Posterior cingulate gyrus (tissue), 11 donors: ENCODE results near the gene CLINT1.

Experiments used
- DNase-seq, 10 donors: peaks; one replicate each; pipeline versions ENCODE4 v3.0.0 to v3.0.0-alpha.2; 2020 to 2021; ENCODE audit warnings: mixed read lengths in 3 of 10
- intact Hi-C: fragments of 100-400 bp; cut with DNase I; formaldehyde crosslinking; loops from one replicate; pipeline ENCODE4 v1.15.1; 2023

Gene CLINT1

GRCh38 chr5:157766902-157767301 is 92.0 kb downstream of the CLINT1 start:
- intact Hi-C loops = no loop called here
- DNase-seq = no peak

GRCh38 chr5:157766442-157766841 is 92.5 kb downstream of the CLINT1 start:
- intact Hi-C loops = no loop called here

GRCh38 chr5:157764531-157764930 is 94.4 kb downstream of the CLINT1 start:
- no peak for DNase-seq
- intact Hi-C loops = no loop called here

More at GRCh38 chr5:157766442-157766841, 92.5 kb downstream of the CLINT1 start:
- no peak for DNase-seq

GRCh38 chr5:157761690-157762621 is 97.0 kb downstream of the CLINT1 start:
- no peak for DNase-seq
- intact Hi-C loops = loop anchor here (2.0 kb wide), 1 partner anchor 1345 kb away; no protein-coding TSS in a partner anchor

GRCh38 chr5:157758706-157759105 is 100.2 kb downstream of the CLINT1 start:
- intact Hi-C loops = no loop called here
- no peak for DNase-seq

GRCh38 chr5:157756122-157756521 is 102.8 kb downstream of the CLINT1 start:
- DNase-seq = no peak
- intact Hi-C loops = no loop called here

GRCh38 chr5:157750320-157750719 is 108.6 kb downstream of the CLINT1 start:
- intact Hi-C loops = no loop called here
- DNase-seq = no peak

DNA sequence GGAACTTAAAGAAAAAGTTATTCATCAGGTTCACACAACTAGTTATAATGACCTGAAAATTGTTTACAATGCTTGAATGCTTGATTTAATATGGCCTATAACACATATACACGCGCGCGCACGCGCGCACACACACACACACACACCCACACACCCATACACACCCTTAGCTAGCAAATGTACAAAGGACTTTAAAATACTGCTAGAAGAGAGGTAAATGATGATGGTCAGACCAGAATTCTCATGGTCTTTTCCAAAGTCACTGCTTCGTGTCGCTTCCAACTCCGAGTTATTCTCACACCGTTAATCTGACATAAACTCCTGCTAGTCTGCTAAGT is 109.5 kb downstream of the CLINT1 start:
- no peak for DNase-seq
- intact Hi-C loops = no loop called here

DNA sequence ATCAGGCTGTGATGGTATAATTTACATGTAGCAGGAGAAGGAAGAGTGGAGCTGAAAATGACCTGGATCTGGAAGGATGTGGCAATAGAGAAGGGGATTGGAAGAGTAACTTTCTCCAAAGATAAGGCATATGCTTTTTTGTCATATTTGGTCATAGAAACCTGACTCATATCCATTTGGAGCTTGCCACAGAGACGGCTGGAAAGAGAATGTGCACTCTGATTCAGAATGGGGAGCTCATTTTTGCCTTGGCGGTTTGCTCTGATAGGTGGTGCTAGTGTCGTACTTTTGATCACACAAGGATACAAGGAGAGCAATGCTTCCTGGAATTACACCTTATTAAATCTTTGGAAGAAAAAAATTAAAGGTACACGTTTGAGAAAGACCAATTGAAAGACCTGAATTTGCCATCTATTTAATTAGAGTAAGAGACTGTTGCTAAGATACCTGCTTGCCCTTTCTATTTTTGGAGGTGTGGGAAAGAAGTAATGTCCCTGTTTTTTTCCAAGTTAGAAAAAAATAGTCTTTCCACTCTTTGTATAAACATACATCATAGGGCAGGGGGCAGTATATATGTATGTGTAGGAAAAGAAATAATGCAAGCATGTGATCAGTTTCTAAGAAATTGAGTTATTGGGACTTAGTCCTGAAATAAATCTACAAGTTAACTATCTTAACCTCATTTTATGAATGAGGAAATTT is 110.0 kb downstream of the CLINT1 start:
- peak in 1 of 10 donors; percentile 15 for DNase-seq
- intact Hi-C loops = no loop called here

DNA sequence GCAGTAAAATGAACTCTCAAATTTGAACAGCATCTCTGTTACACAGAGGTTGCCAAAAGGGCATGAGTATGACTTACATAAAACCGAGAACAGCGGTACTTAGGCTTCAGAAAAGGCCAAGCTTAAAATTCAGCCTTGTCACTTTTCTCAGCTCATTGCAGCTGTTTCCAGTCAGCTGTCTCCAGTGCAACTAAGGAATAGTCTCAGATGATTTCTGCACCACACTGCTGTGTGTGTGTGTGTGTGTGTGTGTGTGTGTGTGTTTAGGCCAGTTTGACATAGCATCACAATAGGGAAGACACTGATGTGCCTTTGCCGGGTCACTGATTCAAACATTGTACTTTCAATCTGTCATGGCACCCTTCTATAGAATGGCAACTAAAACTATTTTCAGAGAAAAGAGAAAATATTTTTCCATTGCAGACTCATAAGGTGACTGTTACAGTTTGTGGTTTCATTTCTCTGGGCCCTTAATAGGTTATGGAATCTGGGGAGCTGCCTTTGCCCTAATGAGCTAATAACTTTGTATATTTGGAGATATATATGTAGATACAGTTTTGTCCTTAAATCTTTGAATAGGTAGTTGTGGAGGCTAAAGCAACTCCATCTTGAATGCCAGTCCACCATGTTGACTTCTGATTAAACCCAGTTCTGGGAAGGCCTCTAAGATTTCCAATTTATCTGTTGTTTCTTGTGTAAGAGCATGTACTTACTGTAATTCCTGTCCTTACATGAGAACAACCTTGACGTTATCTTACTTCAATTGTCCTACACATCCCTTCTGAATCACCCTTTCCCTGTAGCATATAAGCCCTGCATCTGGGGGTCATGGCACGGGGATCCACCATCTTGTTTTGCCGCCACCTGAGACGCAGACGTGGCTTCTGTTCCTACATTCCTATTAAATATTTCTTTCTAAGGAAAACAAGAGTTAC is 110.9 kb downstream of the CLINT1 start:
- no peak for DNase-seq
- intact Hi-C loops = no loop called here

GRCh38 chr5:157747173-157747740 is 111.7 kb downstream of the CLINT1 start:
- no peak for DNase-seq
- intact Hi-C loops = no loop called here

DNA sequence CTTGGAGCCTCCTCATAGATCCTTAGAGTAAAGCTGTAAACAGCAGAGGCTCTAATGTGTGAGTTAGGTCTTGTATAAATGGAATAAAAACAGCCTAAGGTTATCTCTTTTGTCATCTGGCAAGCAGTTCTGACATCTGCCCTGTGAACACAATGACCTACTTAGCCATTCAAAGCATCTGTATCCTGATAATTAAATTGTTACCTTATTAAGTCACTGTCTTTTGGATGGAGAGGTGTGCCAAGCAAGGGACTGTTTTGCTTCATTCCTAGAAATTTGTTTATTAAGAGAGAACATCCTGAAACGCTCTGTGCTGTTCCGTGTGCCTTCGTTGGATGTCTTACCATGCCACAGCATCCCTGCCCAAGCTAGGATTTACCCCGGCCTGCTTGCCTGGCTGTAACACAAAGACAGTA is 113.9 kb downstream of the CLINT1 start:
- intact Hi-C loops = no loop called here
- no peak for DNase-seq

DNA sequence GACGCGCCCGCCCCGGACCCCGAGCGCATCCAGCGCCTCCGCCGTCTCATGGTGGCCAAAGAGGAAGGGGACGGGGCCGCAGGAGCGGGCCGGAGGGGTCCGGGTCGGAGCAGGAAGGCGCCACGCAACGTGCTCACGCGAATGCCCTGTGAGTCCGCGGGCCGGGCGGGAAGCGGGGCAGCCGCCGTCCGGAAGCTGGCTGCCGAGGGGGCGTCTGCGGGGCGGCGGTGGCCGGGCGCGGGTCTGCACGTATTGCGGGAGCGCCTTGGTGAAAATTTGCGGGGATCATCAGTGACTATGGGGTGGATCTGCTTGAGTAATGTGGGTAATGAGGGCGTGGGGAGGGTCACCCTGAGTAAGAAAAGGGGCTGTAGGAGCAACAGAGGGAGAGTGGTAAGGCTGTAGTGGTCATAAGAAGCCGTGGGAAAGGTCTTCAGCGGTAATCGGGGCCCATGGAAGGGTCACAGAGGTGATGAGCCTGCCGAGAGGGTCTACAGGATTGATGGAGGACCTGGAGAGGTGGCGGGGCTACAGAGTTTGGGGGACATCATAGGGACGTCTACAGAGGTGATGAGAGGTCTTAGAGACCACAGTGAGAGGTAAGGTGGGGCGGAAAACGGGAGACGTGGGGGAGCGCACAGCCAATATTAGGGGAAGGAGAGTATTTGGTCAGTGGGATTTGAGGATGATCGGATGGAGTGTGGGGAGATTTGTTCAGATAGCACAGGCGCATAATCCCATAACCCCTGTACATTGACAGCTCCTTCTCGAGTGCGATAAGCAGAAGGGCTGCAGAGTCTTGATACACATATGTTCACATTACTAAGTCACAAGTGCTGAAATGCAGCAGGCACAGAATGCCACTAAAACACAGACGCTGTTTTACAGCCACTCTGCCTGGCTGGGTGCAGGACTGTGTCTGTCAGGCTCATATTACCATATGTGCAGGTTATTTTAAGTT is 114.6 kb downstream of the CLINT1 start:
- intact Hi-C loops = no loop called here
- DNase-seq = peak in 4 of 10 donors; percentile 6 to 87 (median 18)

GRCh38 chr5:157743163-157744050 is 115.5 kb downstream of the CLINT1 start, which contains the start of gene LSM11:
Gene LSM11, plus strand, starts transcription at chr5:157743712. Its CDS starts 39 bp downstream, at chr5:157743751.
- peak; percentile 75 to 98 (median 86) for DNase-seq
- intact Hi-C loops = no loop called here

- intact Hi-C loops = no loop called here
- DNase-seq = no peak
Observed at GRCh38 chr5:157741131-157741530, 117.8 kb downstream of the CLINT1 start.

- intact Hi-C loops = no loop called here
- DNase-seq = no peak
Observed at GRCh38 chr5:157740229-157740610, 118.7 kb downstream of the CLINT1 start.

GRCh38 chr5:157739388-157740228 is 119.3 kb downstream of the CLINT1 start:
- DNase-seq = no peak
- intact Hi-C loops = loop anchor here (10.0 kb wide), 1 partner anchor 595 kb away; the partner anchor contains the start of gene MED7
